GM19193 (cell line): ENCODE measurements around the gene SMAD3.

ENCODE experiments used
- POLR2A ChIP-seq: IDR thresholded peaks from 4 replicates; pipeline ENCODE4 v1.6.1; 2011; ENCODE audit not compliant: insufficient read depth, insufficient read length; ENCODE audit errors: extremely low read depth

SMAD3 gene

GRCh38 chr15:67147396-67147949 is 82.1 kb downstream of the SMAD3 start:
- no peak for TF ChIP-seq POLR2A

DNA sequence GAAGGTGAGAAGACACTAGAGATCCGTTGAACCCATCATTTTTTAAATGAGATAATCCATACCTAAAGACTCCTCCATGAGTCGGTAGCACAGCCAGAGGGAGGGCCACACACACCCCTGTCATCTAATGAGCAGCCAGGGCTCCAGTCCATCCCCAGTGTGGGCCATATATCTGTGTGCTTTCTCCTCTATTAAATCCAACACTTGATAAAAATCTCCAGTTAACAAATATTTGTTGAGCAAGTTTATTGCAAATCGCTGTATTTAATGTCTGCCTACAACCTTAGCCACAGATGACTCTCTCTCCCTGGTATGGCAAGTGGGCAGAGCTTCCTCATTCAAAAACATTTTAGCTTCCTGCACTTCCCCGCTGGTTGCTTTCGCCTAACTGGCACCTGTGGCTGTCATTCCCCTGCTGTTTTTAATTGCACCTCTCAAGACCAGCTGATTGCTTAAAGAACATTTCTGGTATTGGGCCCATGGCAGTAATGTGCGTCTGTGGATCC is 82.8 kb downstream of the SMAD3 start:
- TF ChIP-seq POLR2A: no peak

GRCh38 chr15:67149068-67149772 is 83.8 kb downstream of the SMAD3 start:
- TF ChIP-seq POLR2A: no peak

DNA sequence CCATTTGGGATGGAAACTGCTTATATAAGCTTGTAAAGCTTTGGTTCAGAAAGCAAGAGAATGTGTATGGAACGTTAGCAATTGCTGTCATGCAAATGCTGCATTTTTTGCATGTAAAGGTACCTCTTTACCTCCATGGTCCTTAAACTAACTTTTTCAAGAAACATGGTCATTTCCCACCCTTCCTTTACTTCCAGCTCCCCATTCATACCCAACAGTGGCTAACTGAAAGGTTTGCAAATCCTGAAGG is 84.3 kb downstream of the SMAD3 start:
- no peak for TF ChIP-seq POLR2A

- TF ChIP-seq POLR2A: no peak
Observed at GRCh38 chr15:67150023-67150860, 84.8 kb downstream of the SMAD3 start.

DNA sequence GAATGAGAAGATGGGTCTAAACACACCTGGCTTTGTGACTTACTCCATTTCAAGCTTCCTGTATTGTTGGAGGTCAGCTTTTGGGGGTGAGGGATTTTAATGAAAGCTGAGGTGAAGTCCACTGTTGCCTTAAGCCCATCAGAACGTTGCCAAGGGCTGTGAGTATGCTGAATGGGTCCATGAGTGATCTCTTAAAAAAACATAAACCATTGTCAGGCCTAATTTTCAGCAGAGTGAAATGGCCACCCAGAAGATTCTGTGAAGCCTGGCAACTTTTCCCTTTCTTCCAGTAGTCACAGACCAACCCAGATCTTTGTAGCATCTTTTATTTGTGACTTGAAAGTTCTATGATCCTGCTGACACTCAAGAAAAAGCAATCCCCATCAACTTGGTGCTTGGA is 87.0 kb downstream of the SMAD3 start:
- TF ChIP-seq POLR2A: no peak

DNA sequence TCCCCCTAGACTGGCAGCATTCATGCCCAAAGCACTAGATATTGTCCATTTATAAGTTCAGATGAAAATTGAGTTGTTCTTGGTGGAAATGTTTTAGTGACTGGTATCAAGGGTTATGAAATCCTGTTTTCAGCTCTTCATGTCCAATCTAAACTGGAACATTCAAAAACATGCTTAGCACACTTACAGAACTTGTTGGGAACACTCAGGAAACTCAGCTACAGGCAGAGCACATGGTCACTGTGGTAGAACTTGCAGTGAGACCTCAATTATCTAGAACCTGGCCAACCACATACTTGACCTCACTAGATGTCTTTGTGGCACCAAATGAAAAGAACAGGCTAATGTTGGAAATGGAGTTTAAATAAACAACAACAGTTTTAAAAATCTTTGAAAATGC is 88.8 kb downstream of the SMAD3 start:
- no peak for TF ChIP-seq POLR2A

- no peak for TF ChIP-seq POLR2A
Observed at GRCh38 chr15:67156426-67156825, 91.0 kb downstream of the SMAD3 start.

- no peak for TF ChIP-seq POLR2A
Observed at GRCh38 chr15:67156834-67157233, 91.4 kb downstream of the SMAD3 start.

- no peak for TF ChIP-seq POLR2A
Observed at GRCh38 chr15:67157521-67158252, 92.3 kb downstream of the SMAD3 start.

GRCh38 chr15:67158367-67158766 is 93.0 kb downstream of the SMAD3 start:
- no peak for TF ChIP-seq POLR2A

DNA sequence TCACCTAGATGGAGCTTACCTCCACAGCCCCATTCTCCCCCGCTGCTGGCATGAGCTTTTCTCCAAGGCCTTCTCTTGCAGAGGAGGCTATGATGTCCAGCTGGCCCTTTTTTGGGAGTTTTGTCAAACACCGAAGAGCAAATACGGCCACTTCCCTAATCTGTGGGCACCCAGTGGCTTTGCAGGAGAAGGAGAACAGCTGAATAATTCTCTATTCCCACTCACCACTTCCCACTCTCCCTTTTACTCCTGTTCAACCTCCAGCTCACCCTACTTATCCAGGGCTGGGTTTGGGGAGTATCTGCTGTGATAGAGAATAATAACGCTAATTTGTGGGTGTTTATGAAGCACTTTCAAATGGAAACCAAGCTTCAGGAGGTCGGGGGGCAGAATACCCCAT is 96.0 kb downstream of the SMAD3 start:
- no peak for TF ChIP-seq POLR2A

DNA sequence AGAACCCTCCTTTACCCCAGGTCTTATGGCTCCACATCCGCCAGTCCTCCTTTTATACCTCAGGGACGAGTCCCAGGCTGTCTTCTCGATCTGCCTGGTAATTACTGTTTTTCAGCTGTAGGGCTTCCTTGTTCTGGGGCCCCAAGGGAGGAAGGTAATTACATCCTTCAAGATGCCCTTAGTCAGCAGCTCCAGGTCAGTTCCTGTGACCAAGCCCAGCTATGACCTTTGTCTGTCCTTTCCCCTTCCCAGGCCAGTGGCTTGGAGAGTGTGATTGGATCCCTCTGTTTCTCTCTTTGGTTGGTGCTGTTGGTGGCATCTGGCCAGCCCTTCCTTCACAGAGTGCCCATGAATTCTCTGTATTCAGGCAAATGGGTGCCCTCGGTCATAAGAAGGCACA is 96.5 kb downstream of the SMAD3 start:
- TF ChIP-seq POLR2A: no peak

DNA sequence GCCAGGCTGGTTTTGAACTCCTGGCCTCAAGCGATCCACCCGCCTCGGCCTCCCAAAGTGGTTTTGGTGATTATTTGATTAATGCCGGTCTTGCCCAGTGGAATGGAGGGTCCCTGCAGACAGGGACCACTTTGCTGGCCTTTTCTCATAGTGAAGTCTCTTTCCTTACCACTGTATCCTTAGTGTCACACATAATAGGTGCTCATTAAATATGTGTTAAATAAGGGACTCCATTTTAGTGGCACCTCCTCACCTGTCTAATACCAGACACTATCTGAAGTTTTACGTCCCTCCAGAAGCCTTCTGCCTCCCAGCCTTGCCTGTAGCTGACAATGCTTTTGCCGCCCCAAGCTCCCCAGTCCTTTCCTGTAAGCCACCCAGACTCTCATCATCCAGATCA is 97.8 kb downstream of the SMAD3 start:
- no peak for TF ChIP-seq POLR2A

GRCh38 chr15:67164401-67164791 is 99.0 kb downstream of the SMAD3 start:
- TF ChIP-seq POLR2A: no peak
